Jurkat, Clone E6-1 (cell line): ENCODE data around the gene MED9. TPM values are rescaled to one million over a fixed set of nuclear protein-coding genes. Genes with fewer than 3 reads are reported as not detected.
"Not testable (repeated sequence)": the region's sequence is repeated elsewhere in the genome, so short reads cannot be mapped to it uniquely, and the experiment has no call there.

Experiments used
- DNase-seq: peaks from one replicate; pipeline ENCODE4 v3.0.0-alpha.2; 2011; ENCODE audit warnings: low read depth, low spot score
- H3K4me3 ChIP-seq: 2 replicates; pipeline ENCODE4 v1.5.1; 2011; ENCODE audit warnings: mild to moderate bottlenecking, low read length, control low read depth, moderate library complexity
- polyA plus RNA-seq: library from polyadenylated mRNA; unstranded; fragments of >200 nt; gene quantifications from one replicate; pipeline ENCODE4 v1.2.1, GENCODE V29; 2012; ENCODE audit warnings: missing spikeins; ENCODE audit not compliant: insufficient read length, insufficient read depth

Gene MED9
- polyA plus RNA-seq: 16.1 TPM

GRCh38 chr17:17476865-17477467 lies at the start of gene MED9:
Gene MED9, plus strand, starts transcription at chr17:17477000. Its CDS starts 42 bp downstream, at chr17:17477042.
- DNase-seq: peak; percentile 89
- peak within 1 kb of the TSS; percentile 99 for H3K4me3 ChIP-seq

- DNase-seq: no peak
Observed at GRCh38 chr17:17429222-17429621, 47.6 kb upstream of the MED9 start.

GRCh38 chr17:17430924-17431323 lies 45.9 kb upstream of the MED9 start:
- DNase-seq, H3K4me3 ChIP-seq: not testable (repeated sequence)

More at GRCh38 chr17:17429222-17429621, 47.6 kb upstream of the MED9 start:
- H3K4me3 ChIP-seq: no peak overlapping the region

GRCh38 chr17:17431605-17432004 lies 45.2 kb upstream of the MED9 start:
- no peak overlapping the region for H3K4me3 ChIP-seq
- no peak for DNase-seq

GRCh38 chr17:17433000-17433703 lies 43.6 kb upstream of the MED9 start:
- H3K4me3 ChIP-seq: no peak overlapping the region
- DNase-seq: no peak

GRCh38 chr17:17434477-17434876 lies 42.3 kb upstream of the MED9 start:
- no peak overlapping the region for H3K4me3 ChIP-seq
- DNase-seq: no peak

- no peak for DNase-seq
- no peak overlapping the region for H3K4me3 ChIP-seq
Observed at GRCh38 chr17:17435323-17435722, 41.5 kb upstream of the MED9 start.

- DNase-seq: no peak
- no peak overlapping the region for H3K4me3 ChIP-seq
Observed at GRCh38 chr17:17437461-17437860, 39.3 kb upstream of the MED9 start.

- H3K4me3 ChIP-seq: no peak overlapping the region
Observed at GRCh38 chr17:17437893-17438292, 38.9 kb upstream of the MED9 start.

GRCh38 chr17:17440010-17440843 lies 36.6 kb upstream of the MED9 start:
- DNase-seq: peak; percentile 82
- no peak overlapping the region for H3K4me3 ChIP-seq

More at GRCh38 chr17:17437893-17438292, 38.9 kb upstream of the MED9 start:
- DNase-seq: no peak

- no peak for DNase-seq
- H3K4me3 ChIP-seq: no peak overlapping the region
Observed at GRCh38 chr17:17440938-17441675, 35.7 kb upstream of the MED9 start.

- H3K4me3 ChIP-seq: no peak overlapping the region
- no peak for DNase-seq
Observed at GRCh38 chr17:17443173-17443572, 33.6 kb upstream of the MED9 start.

- no peak overlapping the region for H3K4me3 ChIP-seq
- no peak for DNase-seq
Observed at GRCh38 chr17:17445296-17445924, 31.4 kb upstream of the MED9 start.

- no peak overlapping the region for H3K4me3 ChIP-seq
Observed at GRCh38 chr17:17445925-17446665, 30.7 kb upstream of the MED9 start.

GRCh38 chr17:17446666-17447155 lies 30.1 kb upstream of the MED9 start:
- DNase-seq: no peak
- H3K4me3 ChIP-seq: no peak overlapping the region

More at GRCh38 chr17:17445925-17446665, 30.7 kb upstream of the MED9 start:
- no peak for DNase-seq

GRCh38 chr17:17447264-17447663 lies 29.5 kb upstream of the MED9 start:
- H3K4me3 ChIP-seq: no peak overlapping the region
- DNase-seq: no peak

- DNase-seq: no peak
- H3K4me3 ChIP-seq: no peak overlapping the region
Observed at GRCh38 chr17:17448076-17448475, 28.7 kb upstream of the MED9 start.

- H3K4me3 ChIP-seq: no peak overlapping the region
- no peak for DNase-seq
Observed at GRCh38 chr17:17448723-17449122, 28.1 kb upstream of the MED9 start.
